Subcutaneous abdominal adipose tissue (tissue), 5 donors: ENCODE measurements around the gene R3HDML.

ENCODE experiments used
- H3K27ac ChIP-seq: one replicate; pipeline ENCODE4 v1.7.0; 2013; ENCODE audit warnings: low read depth, mild to moderate bottlenecking, inconsistent platforms, low read length, moderate library complexity
- H3K27me3 ChIP-seq, 5 donors: one replicate each; pipeline ENCODE4 v1.7.0; 2013; ENCODE audit warnings: low read length in 5 of 5, inconsistent platforms in 1 of 5; ENCODE audit not compliant: control insufficient read depth in 5 of 5, insufficient read depth in 4 of 5
- H3K36me3 ChIP-seq, 5 donors: one replicate each; pipeline ENCODE4 v1.7.0; 2013; ENCODE audit warnings: low read length in 5 of 5; ENCODE audit not compliant: control insufficient read depth in 5 of 5, insufficient read depth in 5 of 5
- H3K4me1 ChIP-seq, 5 donors: one replicate each; pipeline ENCODE4 v1.7.0; 2013; ENCODE audit warnings: low read length in 5 of 5, mild to moderate bottlenecking in 3 of 5, moderate library complexity in 1 of 5; ENCODE audit not compliant: control insufficient read depth in 5 of 5, insufficient read depth in 5 of 5
- H3K4me3 ChIP-seq, 5 donors: one replicate each; pipeline ENCODE4 v1.7.0; 2013; ENCODE audit warnings: low read length in 5 of 5, low read depth in 1 of 5
- H3K9ac ChIP-seq, 5 donors: one replicate each; pipeline ENCODE4 v1.7.0; 2013; ENCODE audit warnings: low read length in 5 of 5, mild to moderate bottlenecking in 4 of 5, moderate library complexity in 3 of 5
- H3K9me3 ChIP-seq, 5 donors: one replicate each; pipeline ENCODE4 v1.7.0; 2013; ENCODE audit warnings: low read length in 5 of 5; ENCODE audit not compliant: control insufficient read depth in 5 of 5
- donor health status: healthy.
- donor health status: healthy.
- donor health status: healthy.
- donor health status: healthy.
- donor health status: healthy.

The R3HDML gene

GRCh38 chr20:44388466-44389023 is 51.7 kb downstream of the R3HDML start:
- peaks cover 0 to 9% (median 0%) of the 10 kb centered on the region in 5 donors for H3K27me3 ChIP-seq

GRCh38 chr20:44389871-44390270 is 53.0 kb downstream of the R3HDML start:
- H3K4me3 ChIP-seq, result no peak overlapping the region
- H3K9ac ChIP-seq, result no peak overlapping the region
- no peak overlapping the region for H3K27ac ChIP-seq
- no peaks in the 10 kb centered on the region for H3K36me3 ChIP-seq
- H3K9me3 ChIP-seq, result no peaks in the 10 kb centered on the region
- peaks cover 0 to 9% (median 0%) of the 10 kb centered on the region in 5 donors for H3K27me3 ChIP-seq
- peaks cover 0 to 19% (median 8%) of the 10 kb centered on the region in 5 donors for H3K4me1 ChIP-seq

More at GRCh38 chr20:44388466-44389023, 51.7 kb downstream of the R3HDML start:
- Histone ChIP-seq H3K4me1 (peaks cover 0 to 9% (median 6%) of the 10 kb centered on the region in 5 donors), H3K4me3 (no peak overlapping the region), H3K27ac (no peak overlapping the region), H3K36me3 (no peaks in the 10 kb centered on the region), H3K9ac (no peak overlapping the region), H3K9me3 (no peaks in the 10 kb centered on the region)

- Histone ChIP-seq H3K4me1 (peaks cover 0 to 19% (median 8%) of the 10 kb centered on the region in 5 donors), H3K4me3 (no peak overlapping the region), H3K27me3 (peaks cover 0 to 9% (median 0%) of the 10 kb centered on the region in 5 donors), H3K9me3 (no peaks in the 10 kb centered on the region), H3K27ac (no peak overlapping the region), H3K9ac (no peak overlapping the region), H3K36me3 (no peaks in the 10 kb centered on the region)
Observed at GRCh38 chr20:44390280-44390679, 53.4 kb downstream of the R3HDML start.

- peaks cover 0 to 19% (median 8%) of the 10 kb centered on the region in 5 donors for H3K4me1 ChIP-seq
- no peaks in the 10 kb centered on the region for H3K36me3 ChIP-seq
- H3K27me3 ChIP-seq, result peaks cover 0 to 15% (median 0%) of the 10 kb centered on the region in 5 donors
- H3K9ac ChIP-seq, result no peak overlapping the region
- H3K9me3 ChIP-seq, result no peaks in the 10 kb centered on the region
- H3K27ac ChIP-seq, result no peak overlapping the region
- no peak overlapping the region for H3K4me3 ChIP-seq
Observed at GRCh38 chr20:44392088-44392775, 55.4 kb downstream of the R3HDML start.

- Histone ChIP-seq H3K4me1 (peaks cover 0 to 19% (median 8%) of the 10 kb centered on the region in 5 donors), H3K36me3 (no peaks in the 10 kb centered on the region), H3K9ac (no peak overlapping the region), H3K27me3 (peaks cover 0 to 15% (median 0%) of the 10 kb centered on the region in 5 donors), H3K27ac (no peak overlapping the region), H3K4me3 (no peak overlapping the region), H3K9me3 (no peaks in the 10 kb centered on the region)
Observed at GRCh38 chr20:44392776-44393607, 56.1 kb downstream of the R3HDML start.

- Histone ChIP-seq H3K27ac (no peak overlapping the region), H3K36me3 (no peaks in the 10 kb centered on the region), H3K9me3 (no peaks in the 10 kb centered on the region), H3K4me1 (peaks cover 0 to 11% (median 1%) of the 10 kb centered on the region in 5 donors), H3K4me3 (no peak overlapping the region), H3K9ac (no peak overlapping the region), H3K27me3 (peaks cover 0 to 15% (median 0%) of the 10 kb centered on the region in 5 donors)
Observed at GRCh38 chr20:44393608-44394451, 57.0 kb downstream of the R3HDML start.

GRCh38 chr20:44394452-44394701 is 57.5 kb downstream of the R3HDML start:
- Histone ChIP-seq H3K4me3 (no peak overlapping the region), H3K9ac (no peak overlapping the region), H3K9me3 (no peaks in the 10 kb centered on the region), H3K27ac (no peak overlapping the region), H3K27me3 (peaks cover 0 to 10% (median 0%) of the 10 kb centered on the region in 5 donors), H3K4me1 (peaks cover 0 to 10% (median 0%) of the 10 kb centered on the region in 5 donors), H3K36me3 (no peaks in the 10 kb centered on the region)

GRCh38 chr20:44394702-44395460 is 58.0 kb downstream of the R3HDML start:
- Histone ChIP-seq H3K27me3 (peaks cover 0 to 7% (median 0%) of the 10 kb centered on the region in 5 donors), H3K9me3 (no peaks in the 10 kb centered on the region), H3K9ac (no peak overlapping the region), H3K4me1 (peaks cover 0 to 10% (median 0%) of the 10 kb centered on the region in 5 donors), H3K4me3 (no peak overlapping the region), H3K36me3 (no peaks in the 10 kb centered on the region), H3K27ac (no peak overlapping the region)
